Activated B cell treated with CpG ODN at 0.5 μM for 24 hours (primary cell): ENCODE results near the gene TTC34. TPM values are rescaled to one million over a fixed set of nuclear protein-coding genes. Genes with fewer than 3 reads are reported as not detected.

Experiments
- ATAC-seq: fragments of 200-7000 bp; cut with Tn5 transposase; one replicate; pipeline ENCODE4 v1.10.0; 2021; ENCODE audit warnings: low read depth, mild to moderate bottlenecking, moderate library complexity
- CTCF ChIA-PET: fragments of 350-600 bp; sonication (Branson Sonifier 250); formaldehyde crosslinking; loops from one replicate; lab custom pipeline; 2021; ENCODE audit warnings: antibody characterized with exemption; lab: Charles Lee
- POLR2A ChIA-PET: fragments of 350-600 bp; sonication (Branson Sonifier 250); formaldehyde crosslinking; loops from one replicate; lab custom pipeline; 2021; ENCODE audit warnings: antibody characterized with exemption; lab: Charles Lee
- DNase-seq: peaks from one replicate; pipeline ENCODE4 v3.0.0; 2022
- H3K27ac Mint-ChIP-seq: one replicate; pipeline ENCODE4 v1.8.0; 2020; ENCODE audit warnings: mixed read lengths
- H3K27me3 Mint-ChIP-seq: one replicate; pipeline ENCODE4 v1.8.0; 2021; ENCODE audit warnings: mixed read lengths
- H3K36me3 Mint-ChIP-seq: one replicate; pipeline ENCODE4 v1.8.0; 2021; ENCODE audit warnings: low read depth, mixed read lengths
- H3K4me1 Mint-ChIP-seq: one replicate; pipeline ENCODE4 v1.8.0; 2021; ENCODE audit warnings: mixed read lengths
- H3K4me3 Mint-ChIP-seq: one replicate; pipeline ENCODE4 v1.8.0; 2020; ENCODE audit warnings: mild to moderate bottlenecking, mixed read lengths
- H3K9me3 Mint-ChIP-seq: one replicate; pipeline ENCODE4 v1.8.0; 2020; ENCODE audit warnings: mixed read lengths
- intact Hi-C: fragments of 100-400 bp; cut with micrococcal nuclease; formaldehyde crosslinking; loops from one replicate; pipeline ENCODE4 v1.15.1; 2024
- total RNA-seq: library from RNA; stranded (reverse); gene quantifications from 2 replicates; pipeline ENCODE4 v1.2.3, GENCODE V29; 2022
- TF ChIP-seq, protein P1 (sequence below): fragments of 200-600 bp; IDR thresholded peaks from one replicate; pipeline ENCODE4 v1.8.0; 2022; ENCODE audit warnings: antibody characterized with exemption, mild to moderate bottlenecking

TTC34 gene
- total RNA-seq, 1 donor from 2014 or later, result 4.5 TPM

DNA sequence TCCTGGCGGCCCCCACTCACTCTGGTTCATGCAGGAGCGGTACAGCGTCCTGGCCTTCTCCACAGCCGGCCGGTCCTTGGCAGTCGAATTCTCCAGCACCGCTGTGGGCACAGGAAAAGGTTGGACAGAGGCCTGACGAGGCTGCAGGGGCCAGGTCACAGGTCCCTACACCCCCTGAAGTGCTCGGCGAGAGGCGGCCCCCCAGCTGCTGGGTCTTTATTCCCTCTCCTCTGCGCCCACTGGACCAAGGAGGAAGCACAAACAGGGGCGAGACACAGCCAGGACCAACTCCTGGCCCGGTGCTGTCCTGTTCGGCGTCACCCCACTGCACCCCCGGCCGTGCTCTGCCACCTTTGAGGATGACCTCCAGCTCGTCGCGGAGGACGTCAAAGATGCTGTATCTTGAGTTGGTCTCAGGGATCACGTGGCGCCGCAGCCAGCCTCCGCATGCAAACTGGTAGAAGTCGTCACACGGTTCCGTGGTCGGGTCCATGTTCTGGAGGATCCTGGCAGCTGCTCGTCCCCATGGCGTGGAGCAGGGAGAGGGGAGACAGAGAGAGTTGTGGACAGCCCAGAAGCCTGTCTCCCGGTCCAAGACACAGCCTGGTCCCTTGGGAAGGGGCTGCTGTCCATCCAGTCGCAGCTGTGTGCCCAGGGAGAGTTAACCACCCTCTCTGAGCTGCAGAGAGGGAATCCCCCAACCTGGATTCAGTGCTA is 192.0 kb downstream of the TTC34 start:
- CTCF ChIA-PET, result no interaction called here
- no peaks in the 10 kb centered on the region for H3K4me1 Mint-ChIP-seq
- H3K4me3 Mint-ChIP-seq, result no peak overlapping the region
- peaks cover 8% of the 10 kb centered on the region for H3K27me3 Mint-ChIP-seq
- H3K27ac Mint-ChIP-seq, result no peak overlapping the region
- H3K36me3 Mint-ChIP-seq, result no peaks in the 10 kb centered on the region
- ATAC-seq (no peak), DNase-seq (peak; percentile 10)
- intact Hi-C loops, result no loop called here
- POLR2A ChIA-PET, result no interaction called here
- H3K9me3 Mint-ChIP-seq, result peaks cover 5% of the 10 kb centered on the region
- TF ChIP-seq, protein P1, sequence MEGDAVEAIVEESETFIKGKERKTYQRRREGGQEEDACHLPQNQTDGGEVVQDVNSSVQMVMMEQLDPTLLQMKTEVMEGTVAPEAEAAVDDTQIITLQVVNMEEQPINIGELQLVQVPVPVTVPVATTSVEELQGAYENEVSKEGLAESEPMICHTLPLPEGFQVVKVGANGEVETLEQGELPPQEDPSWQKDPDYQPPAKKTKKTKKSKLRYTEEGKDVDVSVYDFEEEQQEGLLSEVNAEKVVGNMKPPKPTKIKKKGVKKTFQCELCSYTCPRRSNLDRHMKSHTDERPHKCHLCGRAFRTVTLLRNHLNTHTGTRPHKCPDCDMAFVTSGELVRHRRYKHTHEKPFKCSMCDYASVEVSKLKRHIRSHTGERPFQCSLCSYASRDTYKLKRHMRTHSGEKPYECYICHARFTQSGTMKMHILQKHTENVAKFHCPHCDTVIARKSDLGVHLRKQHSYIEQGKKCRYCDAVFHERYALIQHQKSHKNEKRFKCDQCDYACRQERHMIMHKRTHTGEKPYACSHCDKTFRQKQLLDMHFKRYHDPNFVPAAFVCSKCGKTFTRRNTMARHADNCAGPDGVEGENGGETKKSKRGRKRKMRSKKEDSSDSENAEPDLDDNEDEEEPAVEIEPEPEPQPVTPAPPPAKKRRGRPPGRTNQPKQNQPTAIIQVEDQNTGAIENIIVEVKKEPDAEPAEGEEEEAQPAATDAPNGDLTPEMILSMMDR, result no peak

DNA sequence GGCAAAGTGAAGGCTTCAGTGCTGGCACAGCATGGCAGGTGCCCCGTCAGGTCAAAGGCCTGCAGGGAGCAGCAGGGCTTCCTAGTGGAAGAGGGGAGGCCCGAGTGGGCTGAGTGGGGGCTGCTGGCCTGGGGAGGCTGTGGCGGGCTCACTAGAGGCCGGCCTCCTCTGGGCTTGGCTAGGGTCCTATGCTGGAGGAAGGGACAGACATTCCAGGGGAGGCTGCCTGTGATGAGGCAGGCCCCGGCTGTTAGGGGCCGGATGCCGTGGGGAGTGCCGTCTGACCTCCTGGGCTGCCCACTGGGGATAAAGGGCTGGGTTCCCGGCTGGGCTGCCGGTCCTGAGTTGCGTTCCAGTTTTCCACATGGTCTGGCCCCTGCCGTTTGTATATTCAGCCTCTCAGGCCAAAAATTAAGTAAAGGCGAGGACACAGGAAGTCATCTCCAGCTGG is 193.8 kb downstream of the TTC34 start:
- ATAC-seq (no peak), DNase-seq (no peak)
- CTCF ChIA-PET, result no interaction called here
- no peaks in the 10 kb centered on the region for H3K9me3 Mint-ChIP-seq
- H3K27me3 Mint-ChIP-seq, result peaks cover 7% of the 10 kb centered on the region
- intact Hi-C loops, result no loop called here
- no peaks in the 10 kb centered on the region for H3K36me3 Mint-ChIP-seq
- H3K4me1 Mint-ChIP-seq, result no peaks in the 10 kb centered on the region
- POLR2A ChIA-PET, result no interaction called here
- TF ChIP-seq, protein P1, result no peak
- no peak overlapping the region for H3K4me3 Mint-ChIP-seq
- no peak overlapping the region for H3K27ac Mint-ChIP-seq

DNA sequence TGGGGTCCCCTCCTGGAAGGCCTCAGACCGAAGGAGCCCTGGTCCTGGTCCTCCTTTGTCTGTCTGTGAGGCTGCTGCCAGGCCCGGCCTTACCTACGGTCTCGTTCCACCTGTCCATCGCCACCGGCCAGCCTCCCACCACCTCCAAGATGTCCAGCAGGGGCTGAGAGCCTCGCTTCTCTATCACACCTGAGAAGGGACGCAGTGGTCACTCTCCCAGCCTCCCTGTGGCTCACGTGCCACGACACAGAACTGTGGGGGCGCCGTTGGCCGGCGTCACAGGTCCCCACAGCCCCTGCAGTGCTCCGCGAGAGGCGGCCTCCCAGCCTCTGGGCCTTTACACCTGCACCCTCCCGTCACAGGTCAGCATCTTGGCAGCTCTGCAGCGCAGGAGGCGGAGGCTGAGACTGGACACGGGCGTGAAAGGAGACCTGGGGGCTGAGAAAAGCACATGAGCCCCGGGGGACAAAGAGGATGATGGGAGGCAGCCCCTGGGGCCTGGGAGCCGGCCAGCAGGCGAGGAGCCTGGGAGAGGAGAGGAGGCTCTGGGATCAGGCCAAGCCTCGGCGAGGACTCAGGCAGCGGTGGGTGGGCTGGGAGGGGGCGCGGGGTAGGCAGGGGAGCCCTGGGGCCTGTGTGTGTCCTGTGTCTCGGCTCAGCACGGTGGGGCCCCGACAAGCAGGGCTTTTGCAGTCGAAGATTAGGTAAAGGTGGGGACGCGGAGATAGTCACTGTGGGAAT is 194.4 kb downstream of the TTC34 start:
- ATAC-seq (no peak), DNase-seq (no peak)
- no peak overlapping the region for H3K27ac Mint-ChIP-seq
- no peaks in the 10 kb centered on the region for H3K4me1 Mint-ChIP-seq
- TF ChIP-seq, protein P1, result no peak
- no peaks in the 10 kb centered on the region for H3K36me3 Mint-ChIP-seq
- intact Hi-C loops, result no loop called here
- no peaks in the 10 kb centered on the region for H3K9me3 Mint-ChIP-seq
- ChIA-PET CTCF (no interaction called here), POLR2A (no interaction called here)
- H3K4me3 Mint-ChIP-seq, result no peak overlapping the region
- peaks cover 9% of the 10 kb centered on the region for H3K27me3 Mint-ChIP-seq

DNA sequence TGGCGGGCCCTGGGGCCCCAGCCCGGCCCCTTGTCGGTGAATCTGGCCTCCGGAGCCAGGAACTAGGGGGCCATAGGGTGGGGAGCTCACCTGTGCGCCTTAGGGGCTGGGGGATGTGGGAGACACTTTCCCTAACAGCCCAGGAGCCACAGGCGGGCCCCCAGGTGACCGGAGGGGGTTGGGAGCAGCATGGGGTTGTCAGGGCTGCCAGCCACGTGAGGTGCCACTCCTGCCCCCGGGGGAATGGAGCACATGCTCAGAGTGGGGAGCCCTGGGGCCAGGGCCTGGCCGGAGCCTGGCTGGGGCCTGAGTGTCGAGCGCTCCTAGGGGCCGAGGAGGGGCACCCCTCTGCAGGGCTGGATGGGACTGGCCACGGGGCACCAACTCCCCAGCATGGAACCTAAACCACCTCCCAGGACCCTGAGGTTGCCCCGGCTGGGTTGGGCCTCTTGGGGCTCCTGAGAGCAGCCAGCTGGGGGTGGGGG is 195.1 kb downstream of the TTC34 start:
- no peak overlapping the region for H3K27ac Mint-ChIP-seq
- no peak overlapping the region for H3K4me3 Mint-ChIP-seq
- no peaks in the 10 kb centered on the region for H3K36me3 Mint-ChIP-seq
- peaks cover 11% of the 10 kb centered on the region for H3K27me3 Mint-ChIP-seq
- TF ChIP-seq, protein P1, result no peak
- no peaks in the 10 kb centered on the region for H3K4me1 Mint-ChIP-seq
- no peaks in the 10 kb centered on the region for H3K9me3 Mint-ChIP-seq
- no peak for ATAC-seq
- DNase-seq, result no peak
- CTCF ChIA-PET, result no interaction called here
- POLR2A ChIA-PET, result no interaction called here
- intact Hi-C loops, result no loop called here
